Superior temporal gyrus (tissue), 1 donor: ENCODE results near the gene RNF103.

Experiments used
- DNase-seq: peaks from one replicate; pipeline ENCODE4 v3.0.0-alpha.2; 2016; ENCODE audit errors: extremely low spot score

The RNF103 gene

DNA sequence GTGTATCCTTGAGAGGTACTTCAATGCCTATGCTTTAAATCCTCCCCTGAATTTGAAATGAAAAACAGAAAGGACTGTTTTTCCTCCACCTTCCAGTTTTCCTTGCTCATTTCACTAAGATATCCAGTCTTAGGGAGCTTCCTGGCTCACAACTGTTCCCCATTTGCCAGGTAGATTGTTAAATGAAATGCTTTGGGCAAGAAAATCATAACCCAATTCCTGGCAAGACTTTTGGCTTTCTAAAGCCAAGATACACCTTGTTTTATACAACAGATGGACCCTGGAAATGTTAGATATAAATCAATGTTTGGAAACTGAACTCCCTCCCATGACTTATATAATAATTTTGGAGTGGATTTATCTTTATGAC lies 56.9 kb downstream of the RNF103 start:
- no peak for DNase-seq

GRCh38 chr2:86566158-86566820 lies 57.4 kb downstream of the RNF103 start:
- peak; percentile 79 for DNase-seq

- no peak for DNase-seq
Measured at GRCh38 chr2:86563650-86564061, 60.0 kb downstream of the RNF103 start.

- peak; percentile 99 for DNase-seq
Measured at GRCh38 chr2:86562922-86563649, 60.6 kb downstream of the RNF103 start, which contains the start of gene CHMP3. TSS of gene CHMP3 (minus strand) at chr2:86563443. CDS start at chr2:86563348, 95 bp downstream.

- DNase-seq = no peak
Measured at GRCh38 chr2:86562485-86562921, 61.2 kb downstream of the RNF103 start.

DNA sequence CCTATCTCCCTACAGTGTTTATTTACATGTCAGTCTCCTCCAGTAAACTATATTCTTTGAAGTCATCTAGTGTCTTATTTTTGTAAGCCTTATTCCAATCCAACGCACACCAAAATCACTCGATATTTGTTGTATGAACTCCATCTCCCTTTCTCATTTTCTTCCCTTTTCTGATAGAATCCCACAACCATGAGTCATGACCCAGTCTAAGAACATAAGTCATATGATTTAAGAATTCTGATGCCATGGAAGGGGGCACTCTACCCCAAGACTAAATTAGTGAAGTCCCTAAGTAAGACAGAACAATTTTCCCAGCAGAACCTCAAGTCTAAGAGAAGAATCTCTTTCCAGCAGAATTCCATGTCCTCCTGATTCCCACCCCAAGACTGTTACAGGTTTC lies 65.8 kb downstream of the RNF103 start:
- DNase-seq = no peak

DNA sequence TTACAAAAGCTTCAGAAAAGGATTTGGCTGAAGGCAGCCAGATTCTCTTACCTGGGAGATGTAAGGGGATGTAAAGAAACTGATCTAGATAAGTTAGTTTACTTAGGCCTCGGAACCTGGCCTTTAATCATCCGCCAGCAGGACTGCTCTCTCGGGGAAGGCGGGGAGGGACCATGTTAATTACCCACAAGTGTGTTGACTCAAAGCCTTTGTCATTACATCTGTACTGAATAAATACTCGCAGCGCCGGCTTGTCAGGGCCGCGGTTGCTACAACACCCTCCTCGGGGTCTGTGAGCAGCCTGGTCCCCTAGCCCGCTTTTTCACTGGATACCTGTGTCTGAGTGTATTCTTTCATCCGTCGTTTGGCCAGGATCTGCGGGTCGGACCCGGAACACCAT lies 67.2 kb downstream of the RNF103 start:
- DNase-seq = no peak
